ENCODE results near the gene ACOX1. TPM values are rescaled to one million over a fixed set of nuclear protein-coding genes. Genes with fewer than 3 reads are reported as not detected.

Gene ACOX1
- total RNA-seq, 2 experiments from 2014 or later = 14.5 to 17.9 TPM

DNA sequence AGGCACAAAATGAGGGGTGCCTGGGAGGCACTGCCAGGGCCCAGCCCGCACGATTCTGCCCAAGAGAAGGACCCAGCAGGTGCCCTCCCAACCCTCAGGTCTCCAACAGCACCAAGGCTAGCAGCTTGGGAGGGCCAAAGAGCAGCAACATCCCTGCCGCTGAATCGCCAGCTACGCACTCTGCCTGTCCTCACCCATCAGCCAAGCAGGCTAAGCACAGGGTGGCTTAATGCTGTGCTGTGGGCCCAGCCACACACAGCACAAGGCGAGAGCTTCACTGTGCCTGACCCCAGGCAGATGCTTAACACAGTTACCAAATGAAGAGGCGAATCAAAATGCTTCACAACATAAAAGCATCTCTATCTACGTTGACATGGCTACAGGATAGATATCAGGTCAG lies 63.7 kb downstream of the ACOX1 start:
- ChIA-PET POLR2A (no interaction called here), CTCF (interaction anchor here (0.6 kb wide), 1 partner anchor 573 kb away, joined by 3 read pairs; no protein-coding TSS in a partner anchor)
- H3K27me3 ChIP-seq (ENCODE audit: control insufficient read depth in 1 of 2, insufficient read depth in 2 of 2, low read length in 2 of 2) = no peaks in the 10 kb centered on the region
- Mint-ChIP-seq H3K9me3 (no peaks in the 10 kb centered on the region), H3K4me3 (no peak overlapping the region), H3K27me3 (no peaks in the 10 kb centered on the region), H3K4me1 (ENCODE audit: low read depth) (peaks cover 5% of the 10 kb centered on the region), H3K36me3 (ENCODE audit: low read depth) (peaks cover 4% of the 10 kb centered on the region), H3K27ac (no peak overlapping the region)
- DNase-seq (no peak), ATAC-seq (ENCODE audit: poor library complexity) (no peak)
- H3K4me3 ChIP-seq (ENCODE audit: low read length) = no peak overlapping the region
- no peaks in the 10 kb centered on the region for H3K36me3 ChIP-seq (ENCODE audit: insufficient read depth, low read length)
- H3K4me1 ChIP-seq (ENCODE audit: insufficient read depth, low read length) = peaks cover 6% of the 10 kb centered on the region
- H3K9me3 ChIP-seq (ENCODE audit: control insufficient read depth in 1 of 2, insufficient read depth in 1 of 2, low read length in 2 of 2) = no peaks in the 10 kb centered on the region
- TF ChIP-seq, protein P1, sequence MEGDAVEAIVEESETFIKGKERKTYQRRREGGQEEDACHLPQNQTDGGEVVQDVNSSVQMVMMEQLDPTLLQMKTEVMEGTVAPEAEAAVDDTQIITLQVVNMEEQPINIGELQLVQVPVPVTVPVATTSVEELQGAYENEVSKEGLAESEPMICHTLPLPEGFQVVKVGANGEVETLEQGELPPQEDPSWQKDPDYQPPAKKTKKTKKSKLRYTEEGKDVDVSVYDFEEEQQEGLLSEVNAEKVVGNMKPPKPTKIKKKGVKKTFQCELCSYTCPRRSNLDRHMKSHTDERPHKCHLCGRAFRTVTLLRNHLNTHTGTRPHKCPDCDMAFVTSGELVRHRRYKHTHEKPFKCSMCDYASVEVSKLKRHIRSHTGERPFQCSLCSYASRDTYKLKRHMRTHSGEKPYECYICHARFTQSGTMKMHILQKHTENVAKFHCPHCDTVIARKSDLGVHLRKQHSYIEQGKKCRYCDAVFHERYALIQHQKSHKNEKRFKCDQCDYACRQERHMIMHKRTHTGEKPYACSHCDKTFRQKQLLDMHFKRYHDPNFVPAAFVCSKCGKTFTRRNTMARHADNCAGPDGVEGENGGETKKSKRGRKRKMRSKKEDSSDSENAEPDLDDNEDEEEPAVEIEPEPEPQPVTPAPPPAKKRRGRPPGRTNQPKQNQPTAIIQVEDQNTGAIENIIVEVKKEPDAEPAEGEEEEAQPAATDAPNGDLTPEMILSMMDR (IDR thresholded peaks at IDR 0.05) = no peak
- H3K27ac ChIP-seq (ENCODE audit: low read depth in 1 of 2, low read length in 2 of 2) = no peak overlapping the region
- intact Hi-C loops (cut with DNase I, micrococcal nuclease) = loop anchor here in 1 of 2 experiments (5.0 kb wide), 1 partner anchor 377 kb away; no protein-coding TSS in a partner anchor

DNA sequence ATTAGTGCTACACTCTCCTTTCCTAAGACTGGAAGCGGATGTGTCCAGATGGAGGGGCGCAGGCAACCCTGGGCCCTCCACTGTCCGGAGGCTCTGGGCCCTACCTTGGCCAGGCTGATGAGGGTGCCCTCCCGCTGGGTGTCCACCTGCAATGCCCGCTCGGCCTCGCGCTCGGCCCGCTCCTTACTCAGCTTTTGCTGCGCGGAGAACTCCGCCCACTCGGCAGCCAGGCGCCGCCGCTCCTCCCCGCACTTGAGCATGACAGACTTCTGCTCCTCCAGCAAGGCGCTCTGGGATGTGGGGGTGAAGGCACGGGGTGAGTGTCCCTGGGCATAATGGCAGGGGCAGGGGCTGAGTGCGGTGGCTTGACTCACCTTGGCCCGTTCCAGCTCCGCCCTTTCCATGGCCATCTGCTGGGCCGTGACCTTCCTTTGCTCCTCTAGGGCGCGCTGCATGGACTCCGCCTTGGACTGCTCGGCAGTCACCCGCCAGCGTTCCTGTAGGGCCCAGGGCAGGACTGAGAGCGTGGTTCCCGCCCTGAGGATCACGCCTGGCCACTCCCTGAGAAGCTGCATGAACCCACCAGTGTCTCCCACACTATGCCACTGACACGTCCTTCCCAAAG lies 64.2 kb downstream of the ACOX1 start:
- no peak for ATAC-seq (ENCODE audit: poor library complexity)
- Histone ChIP-seq H3K4me1 (ENCODE audit: insufficient read depth, low read length) (peaks cover 9% of the 10 kb centered on the region), H3K27me3 (ENCODE audit: control insufficient read depth in 1 of 2, insufficient read depth in 2 of 2, low read length in 2 of 2) (no peaks in the 10 kb centered on the region), H3K9me3 (ENCODE audit: control insufficient read depth in 1 of 2, insufficient read depth in 1 of 2, low read length in 2 of 2) (no peaks in the 10 kb centered on the region), H3K27ac (ENCODE audit: low read depth in 1 of 2, low read length in 2 of 2) (no peak overlapping the region), H3K36me3 (ENCODE audit: insufficient read depth, low read length) (no peaks in the 10 kb centered on the region), H3K4me3 (ENCODE audit: low read length) (no peak overlapping the region)
- DNase-seq = no peak
- Mint-ChIP-seq H3K4me3 (no peak overlapping the region), H3K4me1 (ENCODE audit: low read depth) (peaks cover 5% of the 10 kb centered on the region), H3K27ac (no peak overlapping the region), H3K36me3 (ENCODE audit: low read depth) (peaks cover 4% of the 10 kb centered on the region), H3K9me3 (no peaks in the 10 kb centered on the region), H3K27me3 (no peaks in the 10 kb centered on the region)
- TF ChIP-seq, protein P1 (IDR thresholded peaks at IDR 0.05) = no peak
- ChIA-PET CTCF (no interaction called here), POLR2A (no interaction called here)
- intact Hi-C loops (cut with DNase I, micrococcal nuclease) = loop anchor here in 1 of 2 experiments (5.0 kb wide), 1 partner anchor 378 kb away; no protein-coding TSS in a partner anchor

DNA sequence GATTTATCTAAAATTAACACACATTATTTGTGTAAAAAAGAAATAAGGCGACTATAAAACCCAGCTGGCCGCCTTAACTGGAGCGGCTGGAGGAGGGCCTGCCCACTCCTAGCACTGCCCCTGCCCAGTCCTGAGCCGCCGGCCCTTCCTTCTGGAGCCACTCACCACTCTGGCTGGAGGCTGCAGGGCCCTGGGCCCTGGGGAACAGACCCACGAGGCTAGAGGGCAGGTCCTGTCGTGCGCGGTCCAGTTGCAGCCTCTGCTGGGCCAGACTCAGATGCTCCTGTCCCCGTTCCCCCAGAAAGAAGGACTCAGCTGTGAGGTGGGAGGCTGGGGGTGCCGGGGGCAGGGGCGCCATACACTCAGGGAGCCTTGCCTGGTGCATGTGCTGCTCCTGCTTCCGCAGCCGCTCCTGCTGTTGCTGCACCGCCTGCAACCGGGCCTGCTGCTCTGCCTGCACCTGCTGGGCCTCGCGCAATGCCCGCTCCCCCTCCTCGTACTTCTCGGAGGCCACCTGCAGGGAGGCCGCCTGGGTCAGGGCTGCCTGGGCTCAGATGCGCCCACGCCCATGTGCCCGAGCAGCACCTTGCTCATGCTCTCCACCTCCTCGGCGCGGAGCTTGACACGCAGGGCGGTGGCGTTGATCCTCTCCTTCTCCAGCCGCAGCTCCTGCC lies 65.3 kb downstream of the ACOX1 start:
- Histone ChIP-seq H3K27ac (ENCODE audit: low read depth in 1 of 2, low read length in 2 of 2) (no peak overlapping the region), H3K27me3 (ENCODE audit: control insufficient read depth in 1 of 2, insufficient read depth in 2 of 2, low read length in 2 of 2) (no peaks in the 10 kb centered on the region), H3K4me3 (ENCODE audit: low read length) (no peak overlapping the region), H3K36me3 (ENCODE audit: insufficient read depth, low read length) (no peaks in the 10 kb centered on the region), H3K4me1 (ENCODE audit: insufficient read depth, low read length) (peaks cover 9% of the 10 kb centered on the region), H3K9me3 (ENCODE audit: control insufficient read depth in 1 of 2, insufficient read depth in 1 of 2, low read length in 2 of 2) (no peaks in the 10 kb centered on the region)
- Mint-ChIP-seq H3K27me3 (no peaks in the 10 kb centered on the region), H3K27ac (no peak overlapping the region), H3K4me1 (ENCODE audit: low read depth) (peaks cover 5% of the 10 kb centered on the region), H3K4me3 (no peak overlapping the region), H3K9me3 (no peaks in the 10 kb centered on the region), H3K36me3 (ENCODE audit: low read depth) (no peaks in the 10 kb centered on the region)
- TF ChIP-seq, protein P1 (IDR thresholded peaks at IDR 0.05) = no peak
- CTCF ChIA-PET = no interaction called here
- DNase-seq = no peak
- no peak for ATAC-seq (ENCODE audit: poor library complexity)
- intact Hi-C loops (cut with DNase I, micrococcal nuclease) = no loop called here
- POLR2A ChIA-PET = no interaction called here

Measured in CD4-positive, alpha-beta T cell (primary cell).